Tibial nerve (tissue), 4 donors: Measurements from ENCODE around the gene ADAMTS17. TPM values are rescaled to one million over a fixed set of nuclear protein-coding genes. Genes with fewer than 3 reads are reported as not detected.

Experiments used
- DNase-seq, 2 donors: peaks; one replicate each; pipeline ENCODE4 v3.0.0-alpha.2; 2019; ENCODE audit warnings: low spot score in 2 of 2
- H3K27ac ChIP-seq, 4 donors: fragments of 200-600 bp; sonication (generic) in 3 of 4; one replicate each; pipeline ENCODE4 v1.5.1; 2017 to 2019; ENCODE audit warnings: mild to moderate bottlenecking in 1 of 4
- H3K27me3 ChIP-seq, 2 donors: fragments of 200-600 bp; sonication (generic) in 1 of 2; one replicate each; pipeline versions ENCODE4 v1.5.1 to v1.6.0; 2017 to 2019
- H3K36me3 ChIP-seq, 3 donors: fragments of 200-600 bp; sonication (generic); one replicate each; pipeline ENCODE4 v1.5.1; 2018 to 2019
- H3K4me1 ChIP-seq, 4 donors: fragments of 200-600 bp; sonication (generic) in 3 of 4; one replicate each; pipeline ENCODE4 v1.5.1; 2017 to 2019
- H3K4me3 ChIP-seq, 4 donors: fragments of 200-600 bp; sonication (generic) in 3 of 4; one replicate each; pipeline ENCODE4 v1.5.1; 2017 to 2019; ENCODE audit warnings: mild to moderate bottlenecking in 1 of 4, moderate library complexity in 1 of 4
- H3K9me3 ChIP-seq, 4 donors: fragments of 200-600 bp; sonication (generic) in 3 of 4; one replicate each; pipeline ENCODE4 v1.5.1; 2017 to 2019
- EP300 ChIP-seq, 2 donors: sonication (generic); formaldehyde crosslinking; IDR thresholded peaks; one replicate each; pipeline ENCODE4 v1.6.1; 2017; ENCODE audit warnings: antibody characterized with exemption in 2 of 2, mild to moderate bottlenecking in 1 of 2
- POLR2A ChIP-seq, 2 donors: fragments of 450-650 bp; IDR thresholded peaks; one replicate each; pipeline ENCODE4 v1.6.1; 2017; ENCODE audit warnings: antibody characterized with exemption in 2 of 2, mild to moderate bottlenecking in 2 of 2, moderate library complexity in 2 of 2
- WGBS, 2 donors: methylation state at CpG; one replicate each; pipeline ENCODE4 v1.1.5; 2018; 5-methylcytosine and 5-hydroxymethylcytosine counted together
- total RNA-seq, 4 donors: library from RNA; depleted of rRNA; stranded (reverse); fragments of >200 nt; gene quantifications; one replicate each; pipeline ENCODE4 v1.1.0, GENCODE V29; 2016
- TF ChIP-seq, protein P1 (sequence below), 5 experiments: fragments of 200-600 bp in 3 of 5; fragments of 450-650 bp in 2 of 5; sonication (generic) in 3 of 5; IDR thresholded peaks; one replicate each; pipeline ENCODE4 v1.5.1; 2016 to 2019; ENCODE audit warnings: antibody characterized with exemption in 5 of 5, mild to moderate bottlenecking in 3 of 5, moderate library complexity in 2 of 5

ADAMTS17 gene
- total RNA-seq, 4 donors from 2014 or later: 0.66 to 5.5 (median 3.7) TPM

DNA sequence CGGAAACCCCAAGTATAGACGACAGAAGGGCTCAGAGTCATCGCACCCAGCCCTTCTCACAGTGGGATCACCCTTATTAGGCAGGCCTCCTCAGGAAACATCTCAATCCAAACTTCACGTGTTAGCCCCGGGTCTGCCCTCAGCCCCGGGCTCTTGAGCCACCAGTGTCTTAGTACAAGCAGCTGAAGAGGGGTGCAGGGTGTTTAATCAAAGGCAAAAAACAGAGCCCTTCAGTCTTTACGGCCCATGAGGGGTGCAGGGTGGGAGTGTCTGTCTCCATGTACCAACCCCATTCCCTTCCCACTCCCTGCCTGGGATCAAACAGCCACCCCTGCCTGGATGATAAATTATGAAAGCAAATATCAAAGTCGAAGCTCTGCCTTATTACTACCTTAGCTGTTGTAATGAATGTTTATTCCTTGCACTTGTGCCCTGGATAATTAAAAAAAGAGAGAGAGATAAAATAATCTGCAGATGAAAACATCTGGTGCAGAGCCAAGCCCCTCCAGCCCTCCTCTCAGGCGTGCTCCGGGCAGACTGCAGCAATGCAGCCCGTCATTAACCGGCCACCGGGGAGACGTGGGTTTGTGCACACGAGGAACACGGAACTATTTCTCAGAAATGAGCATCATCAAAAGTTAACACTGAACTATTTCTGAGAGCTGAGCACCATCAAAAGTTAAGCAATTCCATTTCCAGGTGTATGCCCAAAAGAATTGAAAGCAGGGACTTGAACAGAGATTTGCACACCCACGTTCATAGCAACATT lies 64.5 kb downstream of the ADAMTS17 start:
- no peak for TF ChIP-seq EP300 (IDR thresholded peaks at IDR 0.05)
- TF ChIP-seq POLR2A (IDR thresholded peaks at IDR 0.05): no peak
- TF ChIP-seq, protein P1, sequence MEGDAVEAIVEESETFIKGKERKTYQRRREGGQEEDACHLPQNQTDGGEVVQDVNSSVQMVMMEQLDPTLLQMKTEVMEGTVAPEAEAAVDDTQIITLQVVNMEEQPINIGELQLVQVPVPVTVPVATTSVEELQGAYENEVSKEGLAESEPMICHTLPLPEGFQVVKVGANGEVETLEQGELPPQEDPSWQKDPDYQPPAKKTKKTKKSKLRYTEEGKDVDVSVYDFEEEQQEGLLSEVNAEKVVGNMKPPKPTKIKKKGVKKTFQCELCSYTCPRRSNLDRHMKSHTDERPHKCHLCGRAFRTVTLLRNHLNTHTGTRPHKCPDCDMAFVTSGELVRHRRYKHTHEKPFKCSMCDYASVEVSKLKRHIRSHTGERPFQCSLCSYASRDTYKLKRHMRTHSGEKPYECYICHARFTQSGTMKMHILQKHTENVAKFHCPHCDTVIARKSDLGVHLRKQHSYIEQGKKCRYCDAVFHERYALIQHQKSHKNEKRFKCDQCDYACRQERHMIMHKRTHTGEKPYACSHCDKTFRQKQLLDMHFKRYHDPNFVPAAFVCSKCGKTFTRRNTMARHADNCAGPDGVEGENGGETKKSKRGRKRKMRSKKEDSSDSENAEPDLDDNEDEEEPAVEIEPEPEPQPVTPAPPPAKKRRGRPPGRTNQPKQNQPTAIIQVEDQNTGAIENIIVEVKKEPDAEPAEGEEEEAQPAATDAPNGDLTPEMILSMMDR (IDR thresholded peaks at IDR 0.05): no peak
- WGBS, 2 donors: 56 to 58% methylated on average over 17 of the region's 17 CpGs
- DNase-seq: no peak

DNA sequence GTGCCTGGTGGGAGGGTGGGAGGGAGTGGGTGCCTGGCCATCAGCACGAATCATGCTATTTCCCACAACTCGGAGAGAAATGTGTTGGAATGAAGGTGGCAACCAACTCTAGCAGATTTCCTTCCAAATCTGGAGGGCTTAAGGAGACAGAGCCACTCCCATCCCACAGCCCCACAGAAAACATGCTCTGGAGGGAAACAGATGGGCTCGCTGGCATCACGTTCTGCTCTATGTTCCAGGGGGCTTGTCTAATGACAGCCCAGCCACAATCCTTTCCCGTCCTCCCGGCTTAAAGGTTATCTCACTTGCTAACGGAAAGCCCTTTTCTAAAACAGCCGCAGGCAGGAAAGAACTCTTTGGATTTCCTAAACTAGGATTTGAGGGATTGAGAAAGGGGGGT lies 65.3 kb downstream of the ADAMTS17 start:
- TF ChIP-seq, protein P1 (IDR thresholded peaks at IDR 0.05): no peak
- TF ChIP-seq POLR2A (IDR thresholded peaks at IDR 0.05) (no peak), EP300 (IDR thresholded peaks at IDR 0.05) (no peak)
- H3K36me3 ChIP-seq: no peaks in the 10 kb centered on the region
- no peaks in the 10 kb centered on the region for H3K27me3 ChIP-seq
- H3K27ac ChIP-seq: no peak overlapping the region
- H3K4me3 ChIP-seq: no peak overlapping the region
- no peaks in the 10 kb centered on the region for H3K4me1 ChIP-seq
- DNase-seq: no peak
- H3K9me3 ChIP-seq: peaks cover 0 to 28% (median 8%) of the 10 kb centered on the region in 4 donors
- WGBS, 2 donors: 47 to 65% methylated on average over 8 of the region's 8 CpGs

More for the DNA sequence above, 64.5 kb downstream of the ADAMTS17 start:
- H3K4me3 ChIP-seq: no peak overlapping the region
- no peaks in the 10 kb centered on the region for H3K4me1 ChIP-seq
- H3K27ac ChIP-seq: no peak overlapping the region
- H3K27me3 ChIP-seq: no peaks in the 10 kb centered on the region
- peaks cover 0 to 21% (median 8%) of the 10 kb centered on the region in 4 donors for H3K9me3 ChIP-seq
- no peaks in the 10 kb centered on the region for H3K36me3 ChIP-seq

DNA sequence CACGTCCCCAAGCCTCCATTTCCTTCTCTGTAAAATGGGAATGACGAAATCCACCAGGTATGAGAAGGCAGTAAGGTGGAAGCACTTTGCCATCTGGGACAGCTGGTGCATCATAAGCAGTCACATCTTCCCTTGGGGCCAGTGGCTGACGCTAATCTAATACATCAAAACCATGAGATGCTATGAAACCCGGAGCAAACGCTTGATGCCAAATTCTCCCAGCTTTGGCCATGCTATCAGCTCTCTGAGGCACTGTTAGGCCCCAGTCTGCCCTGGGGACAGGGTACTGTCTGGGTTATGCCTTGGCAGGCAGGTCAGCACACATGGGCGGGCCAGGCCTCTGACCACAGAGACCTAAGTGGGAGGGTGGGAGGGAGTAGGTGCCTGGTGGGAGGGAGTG lies 66.1 kb downstream of the ADAMTS17 start:
- Histone ChIP-seq H3K4me3 (no peak overlapping the region), H3K27me3 (no peaks in the 10 kb centered on the region), H3K4me1 (no peaks in the 10 kb centered on the region), H3K36me3 (no peaks in the 10 kb centered on the region), H3K27ac (no peak overlapping the region), H3K9me3 (peaks cover 0 to 29% (median 8%) of the 10 kb centered on the region in 4 donors)
- no peak for TF ChIP-seq EP300 (IDR thresholded peaks at IDR 0.05)
- TF ChIP-seq, protein P1 (IDR thresholded peaks at IDR 0.05): no peak
- no peak for TF ChIP-seq POLR2A (IDR thresholded peaks at IDR 0.05)
- DNase-seq: no peak
- 89 to 97% methylated on average over 5 to 6 of the region's 6 CpGs for WGBS, 2 donors

DNA sequence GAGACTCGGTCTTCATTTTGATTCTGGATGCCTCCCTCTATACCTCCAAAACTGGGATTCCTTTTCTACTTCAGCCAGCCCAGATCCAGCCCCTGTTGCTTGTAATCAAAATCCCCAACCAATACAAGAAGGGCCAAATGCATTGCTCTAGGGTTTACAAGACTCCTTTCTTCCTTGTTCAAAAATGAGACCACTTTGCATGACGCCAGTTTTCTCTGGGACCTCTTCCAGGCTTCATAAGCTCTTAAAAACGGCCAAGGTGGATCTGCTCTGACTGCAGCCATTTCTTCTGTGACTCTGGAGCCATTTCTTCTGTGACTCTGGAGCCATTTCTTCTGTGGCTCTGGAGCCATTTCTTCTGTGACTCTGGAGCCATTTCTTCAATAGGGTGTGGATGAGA lies 71.9 kb downstream of the ADAMTS17 start:
- TF ChIP-seq, protein P1 (IDR thresholded peaks at IDR 0.05): no peak
- no peak for TF ChIP-seq POLR2A (IDR thresholded peaks at IDR 0.05)
- TF ChIP-seq EP300 (IDR thresholded peaks at IDR 0.05): no peak
- no peak overlapping the region for H3K27ac ChIP-seq
- H3K9me3 ChIP-seq: peaks cover 0 to 29% (median 8%) of the 10 kb centered on the region in 4 donors
- no peak overlapping the region for H3K4me3 ChIP-seq
- no peaks in the 10 kb centered on the region for H3K27me3 ChIP-seq
- no peak for DNase-seq
- no peaks in the 10 kb centered on the region for H3K36me3 ChIP-seq
- WGBS, 2 donors: 83% methylated on average over 3 of the region's 3 CpGs
- H3K4me1 ChIP-seq: no peaks in the 10 kb centered on the region

DNA sequence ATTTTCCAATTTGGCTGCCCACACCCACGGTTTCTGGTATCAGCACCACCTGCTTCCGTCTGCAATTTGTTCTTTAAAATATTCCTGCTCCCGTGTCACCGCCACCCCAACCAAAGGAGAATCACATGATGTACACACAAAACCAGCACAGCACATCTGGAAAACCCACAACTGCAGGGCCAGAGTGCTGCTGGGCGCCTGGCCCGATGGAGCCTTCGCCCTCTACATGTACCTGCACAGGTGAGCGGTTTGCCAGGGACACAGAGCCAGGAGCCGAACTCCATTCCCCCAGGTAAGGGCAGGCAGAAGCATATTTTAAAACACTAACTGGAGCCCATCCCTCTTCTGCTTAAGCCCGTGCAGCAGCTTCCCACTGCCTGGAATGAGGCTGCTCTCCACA lies 75.6 kb downstream of the ADAMTS17 start:
- 59 to 61% methylated on average over 10 of the region's 10 CpGs for WGBS, 2 donors
- Histone ChIP-seq H3K4me3 (no peak overlapping the region), H3K27ac (no peak overlapping the region), H3K36me3 (no peaks in the 10 kb centered on the region), H3K9me3 (no peaks in the 10 kb centered on the region), H3K4me1 (no peaks in the 10 kb centered on the region), H3K27me3 (no peaks in the 10 kb centered on the region)
- no peak for DNase-seq
- TF ChIP-seq, protein P1 (IDR thresholded peaks at IDR 0.05): no peak
- TF ChIP-seq POLR2A (IDR thresholded peaks at IDR 0.05): no peak
- TF ChIP-seq EP300 (IDR thresholded peaks at IDR 0.05): no peak
